ENCODE measurements around the gene TM9SF1. TPM values are rescaled to one million over a fixed set of nuclear protein-coding genes. Genes with fewer than 3 reads are reported as not detected.

The TM9SF1 gene
- total RNA-seq, 1 donor from 2014 or later, result 40.8 TPM

GRCh38 chr14:24164518-24164991 is 30.7 kb downstream of the TM9SF1 start:
- ATAC-seq, result no peak
- intact Hi-C loops (cut with DNase I), result no loop called here
- no peak for DNase-seq (ENCODE audit: low spot score)

DNA sequence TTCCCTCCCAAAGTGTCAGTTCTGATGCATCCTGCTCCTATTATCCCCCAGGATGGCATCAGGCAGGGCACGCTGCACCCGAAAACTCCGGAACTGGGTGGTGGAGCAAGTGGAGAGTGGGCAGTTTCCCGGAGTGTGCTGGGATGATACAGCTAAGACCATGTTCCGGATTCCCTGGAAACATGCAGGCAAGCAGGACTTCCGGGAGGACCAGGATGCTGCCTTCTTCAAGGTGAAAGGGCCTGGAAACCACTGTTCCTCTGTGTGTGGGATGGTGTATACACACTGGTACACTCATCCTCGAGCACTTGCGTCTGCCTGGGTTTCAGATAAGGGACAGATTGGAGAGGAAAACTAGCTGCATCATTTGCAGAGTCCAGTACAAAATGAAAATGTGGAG is 33.1 kb downstream of the TM9SF1 start:
- DNase-seq (ENCODE audit: low spot score) (no peak), ATAC-seq (peak; percentile 1)
- intact Hi-C loops (cut with DNase I), result no loop called here

GRCh38 chr14:24160850-24161804 is 34.1 kb downstream of the TM9SF1 start, which contains the start of gene IRF9:
Gene IRF9, plus strand, starts transcription at chr14:24161265. Its CDS starts 880 bp downstream, at chr14:24162145.
- ATAC-seq (peak; percentile 97), DNase-seq (ENCODE audit: low spot score) (peak; percentile 98)
- intact Hi-C loops (cut with DNase I), result no loop called here

GRCh38 chr14:24160499-24160849 is 34.8 kb downstream of the TM9SF1 start:
- DNase-seq (ENCODE audit: low spot score) (no peak), ATAC-seq (peak; percentile 23)
- intact Hi-C loops (cut with DNase I), result no loop called here

DNA sequence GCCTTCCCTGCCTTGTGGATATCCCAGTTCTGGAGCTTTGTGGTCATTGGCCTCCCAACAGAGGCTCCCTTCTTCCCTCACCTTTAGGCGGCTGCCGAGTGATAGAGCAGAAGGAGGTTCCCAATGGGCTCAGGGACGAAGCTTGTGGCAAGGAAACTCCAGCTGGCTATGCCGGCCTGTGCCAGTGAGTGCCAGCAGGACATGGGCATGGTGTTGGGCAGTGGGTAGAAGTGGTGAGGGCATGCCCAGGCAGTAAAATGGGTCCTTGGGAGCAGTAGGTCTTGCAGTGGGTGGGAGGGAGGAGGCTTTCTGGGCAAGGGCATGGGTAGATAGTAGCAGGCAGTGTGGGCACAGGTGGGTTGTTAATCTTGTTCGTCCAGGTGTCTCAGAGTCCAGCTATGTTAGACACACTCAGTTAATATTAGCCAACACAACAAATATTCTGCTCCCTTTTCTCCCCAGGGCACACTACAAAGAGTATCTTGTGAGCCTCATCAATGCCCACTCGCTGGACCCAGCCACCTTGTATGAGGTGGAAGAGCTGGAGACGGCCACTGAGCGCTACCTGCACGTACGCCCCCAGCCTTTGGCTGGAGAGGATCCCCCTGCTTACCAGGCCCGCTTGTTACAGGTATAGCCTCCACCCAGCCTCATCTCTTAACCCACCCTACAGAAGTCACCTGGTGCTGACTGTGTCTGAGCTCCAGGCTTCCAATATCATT is 35.3 kb downstream of the TM9SF1 start:
- DNase-seq (ENCODE audit: low spot score) (no peak), ATAC-seq (no peak)
- intact Hi-C loops (cut with DNase I), result no loop called here

GRCh38 chr14:24157331-24157730 is 37.9 kb downstream of the TM9SF1 start:
- ATAC-seq (no peak), DNase-seq (ENCODE audit: low spot score) (no peak)
- intact Hi-C loops (cut with DNase I), result no loop called here

DNA sequence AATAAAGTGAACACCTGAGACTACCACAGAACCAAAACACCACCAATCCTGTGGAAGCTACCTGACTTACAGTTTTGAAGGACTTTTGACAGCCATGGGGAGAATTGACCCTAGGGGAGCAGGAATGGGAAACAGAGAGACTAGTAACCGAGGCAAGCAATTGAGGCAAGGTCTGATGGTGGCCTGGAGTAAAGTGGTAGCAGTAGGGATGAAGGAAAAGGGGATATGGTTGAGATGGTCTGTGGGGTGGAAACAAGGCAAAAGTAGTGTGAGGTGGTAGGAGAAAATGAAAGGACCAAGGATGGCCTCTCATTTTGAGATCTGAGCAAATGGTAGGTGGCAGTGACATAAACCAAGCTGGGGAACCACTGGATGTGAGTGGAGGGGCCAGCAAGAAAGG is 38.4 kb downstream of the TM9SF1 start:
- intact Hi-C loops (cut with DNase I), result no loop called here
- no peak for ATAC-seq
- no peak for DNase-seq (ENCODE audit: low spot score)

DNA sequence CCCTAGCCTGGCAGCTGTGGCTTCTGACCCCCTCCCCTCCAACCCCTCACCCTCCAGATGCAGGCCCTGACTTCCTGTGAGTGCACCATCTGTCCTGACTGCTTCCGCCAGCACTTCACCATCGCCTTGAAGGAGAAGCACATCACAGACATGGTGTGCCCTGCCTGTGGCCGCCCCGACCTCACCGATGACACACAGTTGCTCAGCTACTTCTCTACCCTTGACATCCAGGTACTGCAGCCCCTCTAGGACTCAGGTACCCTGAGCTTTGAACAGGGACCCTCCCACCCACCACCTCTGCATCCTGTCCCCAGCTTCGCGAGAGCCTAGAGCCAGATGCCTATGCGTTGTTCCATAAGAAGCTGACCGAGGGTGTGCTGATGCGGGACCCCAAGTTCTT is 40.1 kb downstream of the TM9SF1 start:
- intact Hi-C loops (cut with DNase I), result no loop called here
- no peak for ATAC-seq
- no peak for DNase-seq (ENCODE audit: low spot score)

DNA sequence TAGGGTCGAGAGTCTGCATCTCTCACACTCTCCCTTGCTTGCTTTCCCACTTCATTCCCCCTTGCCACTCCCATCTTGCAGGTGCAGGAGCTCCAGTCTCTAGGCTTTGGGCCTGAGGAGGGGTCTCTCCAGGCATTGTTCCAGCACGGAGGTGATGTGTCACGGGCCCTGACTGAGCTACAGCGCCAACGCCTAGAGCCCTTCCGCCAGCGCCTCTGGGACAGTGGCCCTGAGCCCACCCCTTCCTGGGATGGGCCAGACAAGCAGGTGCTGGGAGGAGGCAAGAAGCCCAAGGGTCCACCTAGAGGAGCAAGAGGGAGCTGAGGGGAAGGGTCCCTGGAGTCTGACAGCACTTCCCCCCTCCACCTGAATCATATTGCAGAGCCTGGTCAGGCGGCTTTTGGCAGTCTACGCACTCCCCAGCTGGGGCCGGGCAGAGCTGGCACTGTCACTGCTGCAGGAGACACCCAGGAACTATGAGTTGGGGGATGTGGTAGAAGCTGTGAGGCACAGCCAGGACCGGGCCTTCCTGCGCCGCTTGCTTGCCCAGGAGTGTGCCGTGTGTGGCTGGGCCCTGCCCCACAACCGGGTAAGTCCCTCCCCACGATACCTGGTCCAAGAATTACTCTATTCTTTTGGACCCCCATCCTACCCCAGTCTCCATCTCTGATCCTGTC is 43.7 kb downstream of the TM9SF1 start:
- DNase-seq (ENCODE audit: low spot score), result no peak

DNA sequence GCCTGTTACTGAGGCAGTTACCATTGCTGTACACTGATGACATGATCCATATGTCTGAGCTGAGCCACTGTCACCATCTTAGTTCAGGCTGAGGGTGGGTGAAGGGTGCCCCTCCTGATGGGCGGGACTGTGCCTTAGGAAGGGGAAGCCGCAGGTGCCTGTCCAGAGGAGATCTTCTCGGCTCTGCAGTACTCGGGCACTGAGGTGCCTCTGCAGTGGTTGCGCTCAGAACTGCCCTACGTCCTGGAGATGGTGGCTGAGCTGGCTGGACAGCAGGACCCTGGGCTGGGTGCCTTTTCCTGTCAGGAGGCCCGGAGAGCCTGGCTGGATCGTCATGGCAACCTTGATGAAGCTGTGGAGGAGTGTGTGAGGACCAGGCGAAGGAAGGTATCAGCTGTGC is 44.2 kb downstream of the TM9SF1 start:
- ATAC-seq (no peak), DNase-seq (ENCODE audit: low spot score) (no peak)
- intact Hi-C loops (cut with DNase I), result no loop called here

More for the DNA sequence above, 43.7 kb downstream of the TM9SF1 start:
- intact Hi-C loops (cut with DNase I), result no loop called here
- no peak for ATAC-seq

GRCh38 chr14:24150567-24150966 is 44.7 kb downstream of the TM9SF1 start:
- no peak for DNase-seq (ENCODE audit: low spot score)

DNA sequence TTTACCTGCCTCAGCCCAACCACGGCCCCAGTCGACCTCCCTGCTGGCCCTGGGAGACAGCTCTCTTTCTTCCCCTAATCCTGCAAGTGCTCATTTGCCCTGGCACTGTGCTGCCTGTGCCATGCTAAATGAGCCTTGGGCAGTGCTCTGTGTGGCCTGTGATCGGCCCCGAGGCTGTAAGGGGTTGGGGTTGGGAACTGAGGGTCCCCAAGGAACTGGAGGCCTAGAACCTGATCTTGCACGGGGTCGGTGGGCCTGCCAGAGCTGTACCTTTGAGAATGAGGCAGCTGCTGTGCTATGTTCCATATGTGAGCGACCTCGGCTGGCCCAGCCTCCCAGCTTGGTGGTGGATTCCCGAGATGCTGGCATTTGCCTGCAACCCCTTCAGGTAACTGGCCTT is 45.2 kb downstream of the TM9SF1 start:
- intact Hi-C loops (cut with DNase I), result no loop called here
- ATAC-seq (no peak), DNase-seq (ENCODE audit: low spot score) (no peak)

More at GRCh38 chr14:24150567-24150966, 44.7 kb downstream of the TM9SF1 start:
- intact Hi-C loops (cut with DNase I), result no loop called here
- ATAC-seq, result no peak

- intact Hi-C loops (cut with DNase I), result no loop called here
- no peak for ATAC-seq
- DNase-seq (ENCODE audit: low spot score), result no peak
These were observed 45.8 kb downstream of the TM9SF1 start for GRCh38 chr14:24149302-24149969.

- intact Hi-C loops (cut with DNase I), result no loop called here
- ATAC-seq (no peak), DNase-seq (ENCODE audit: low spot score) (no peak)
These were observed 47.3 kb downstream of the TM9SF1 start for GRCh38 chr14:24147761-24148428.

DNA sequence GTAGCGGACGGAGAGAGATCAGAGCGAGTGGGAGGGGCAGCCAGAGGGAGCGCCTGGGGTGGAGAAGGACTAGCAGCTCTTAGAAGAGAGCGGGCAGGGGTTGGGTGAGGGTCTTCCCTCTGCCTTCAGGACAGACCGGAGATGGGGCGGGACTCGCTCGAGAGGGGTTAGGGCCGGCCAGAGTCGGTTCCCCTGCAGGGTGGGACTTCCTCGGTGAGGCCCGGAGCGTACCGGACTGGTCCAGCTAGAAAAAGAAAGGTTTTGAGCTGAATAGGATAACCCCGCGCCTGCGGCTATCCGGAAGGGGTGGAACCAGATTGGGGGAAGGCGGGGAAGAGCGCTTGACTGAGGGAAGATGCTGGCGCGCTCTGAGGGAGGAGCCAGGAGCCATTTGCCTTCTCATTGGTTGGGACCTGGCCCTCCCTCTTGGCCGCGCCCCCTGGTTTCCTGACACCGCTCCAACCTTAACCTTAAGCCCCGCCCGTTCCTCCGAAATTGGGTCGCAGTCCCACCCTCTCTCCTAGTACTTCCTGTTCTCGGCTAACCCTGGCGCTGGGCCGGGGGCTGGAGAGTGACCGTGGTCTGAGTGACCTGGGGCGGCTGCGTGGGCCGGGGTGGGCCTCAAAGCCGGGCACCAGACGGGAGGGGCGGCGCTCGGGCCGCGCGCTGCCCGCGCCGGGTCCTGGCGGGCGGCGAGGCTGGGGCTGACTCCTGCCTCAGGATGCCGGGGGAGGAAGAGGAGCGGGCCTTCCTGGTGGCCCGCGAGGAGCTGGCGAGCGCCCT is 48.1 kb downstream of the TM9SF1 start, which contains the start of gene RNF31:
Gene RNF31, plus strand, starts transcription at position 521 of the 783 bp plus-strand sequence. Its CDS starts 201 bp downstream, at position 722.
- intact Hi-C loops (cut with DNase I), result no loop called here
- peak; percentile 97 for ATAC-seq

DNA sequence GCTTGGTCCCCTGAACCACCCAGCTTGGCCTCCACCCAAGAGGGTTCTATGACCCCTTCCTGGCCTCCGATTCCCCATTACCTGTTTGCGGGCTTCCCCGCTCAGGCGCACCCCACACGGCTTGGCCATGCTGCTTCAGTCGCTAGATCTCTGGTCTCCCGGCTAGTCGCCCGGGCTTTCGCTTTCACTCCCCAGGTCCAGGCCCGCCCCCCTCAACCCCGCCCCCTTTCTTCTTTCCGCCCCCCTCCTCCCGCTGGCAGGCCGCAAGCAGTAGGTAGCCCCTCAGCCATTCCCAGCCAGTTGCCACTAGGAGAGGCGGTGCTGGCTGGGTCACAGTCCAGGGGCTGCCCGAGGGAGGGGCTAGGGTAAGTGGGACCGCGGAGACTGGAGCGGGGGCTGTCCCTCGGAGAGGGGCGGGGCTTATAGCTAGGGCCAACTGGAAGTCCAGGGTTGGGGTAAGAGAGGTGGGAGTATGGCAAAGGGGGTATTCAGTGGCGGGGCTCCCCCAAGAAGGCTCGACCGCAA is 48.7 kb downstream of the TM9SF1 start, which contains the start of gene PSME2:
Gene PSME2, minus strand, starts transcription at position 158 of the 525 bp plus-strand sequence. Its CDS starts 29 bp downstream, at position 129.
- DNase-seq (ENCODE audit: low spot score) (peak; percentile 95), ATAC-seq (peak; percentile 91)
- intact Hi-C loops (cut with DNase I), result no loop called here

More for the DNA sequence above, 48.1 kb downstream of the TM9SF1 start, which contains the start of gene RNF31:
- peak; percentile 99 for DNase-seq (ENCODE audit: low spot score)
